Motor neuron (in vitro differentiated cells): ENCODE data around the gene AKT2. TPM values are rescaled to one million over a fixed set of nuclear protein-coding genes. Genes with fewer than 3 reads are reported as not detected.
"Not testable (repeated sequence)": the region's sequence is repeated elsewhere in the genome, so short reads cannot be mapped to it uniquely, and the experiment has no call there.

Experiments
- ATAC-seq, 8 experiments: fragments of 200-7000 bp; cut with Tn5 transposase; replicated peaks in 6 of 8; 2 replicates each; pipeline ENCODE4 v1.8.0; 2021; ENCODE audit warnings: mild to moderate bottlenecking in 8 of 8, moderate library complexity in 8 of 8
- H3K27ac ChIP-seq, 2 donors: fragments of 250-450 bp; sonication (Bioruptor Pico); 2 replicates each; pipeline ENCODE4 v1.9.0; 2021; ENCODE audit warnings: antibody characterized with exemption in 2 of 2, mild to moderate bottlenecking in 2 of 2, moderate library complexity in 1 of 2
- H3K4me1 ChIP-seq, 2 donors: fragments of 250-450 bp; sonication (Bioruptor Pico); replicated peaks in 1 of 2; 2 replicates each; pipeline ENCODE4 v1.6.1; 2021; ENCODE audit warnings: antibody characterized with exemption in 2 of 2, mild to moderate bottlenecking in 2 of 2, moderate library complexity in 1 of 2
- H3K4me3 ChIP-seq, 5 donors: fragments of 250-450 bp; sonication (Bioruptor Pico); 2 replicates each; pipeline ENCODE4 v1.9.0; 2021; ENCODE audit warnings: antibody characterized with exemption in 5 of 5, mild to moderate bottlenecking in 5 of 5, moderate library complexity in 4 of 5
- WGBS, 10 experiments: fragments of 450-650 bp; shearing (Covaris generic); methylation state at CpG; one replicate each; pipeline ENCODE4 v1.0.0; 2022; 5-methylcytosine and 5-hydroxymethylcytosine counted together
- in situ Hi-C, 9 experiments: fragments of 400-800 bp; cut with MboI; loops; one replicate each; pipeline ENCODE4 v1.15.0; 2021; ENCODE audit warnings: low sequenced_read_pairs in 9 of 9, low pct_unique_long_range_greater_than_20kb in 2 of 9; ENCODE audit not compliant: unreplicated experiment in 9 of 9
- total RNA-seq, 8 experiments: library from RNA; unstranded; fragments of 300-600 nt; gene quantifications; 2 replicates each; pipeline versions ENCODE4 v1.2.3 to v1.2.4, GENCODE V29; 2022

AKT2 gene
- total RNA-seq, 8 experiments from 2014 or later: 21.0 to 141 (median 44.0) TPM

GRCh38 chr19:40221858-40222619 is 63.1 kb downstream of the AKT2 start:
- Histone ChIP-seq H3K27ac (no peak overlapping the region), H3K4me3 (no peak overlapping the region), H3K4me1 (peaks cover 2 to 3% of the 10 kb centered on the region in 2 donors)
- in situ Hi-C loops: no loop called here
- 0 to 100% (median 55%) methylated on average over 1 to 20 of the region's 41 CpGs; no CpG with 5 or more reads in 1 of the 10 experiments for WGBS, 10 experiments
- ATAC-seq: peak in 5 of 8 experiments; percentile 5 to 77 (median 66)

DNA sequence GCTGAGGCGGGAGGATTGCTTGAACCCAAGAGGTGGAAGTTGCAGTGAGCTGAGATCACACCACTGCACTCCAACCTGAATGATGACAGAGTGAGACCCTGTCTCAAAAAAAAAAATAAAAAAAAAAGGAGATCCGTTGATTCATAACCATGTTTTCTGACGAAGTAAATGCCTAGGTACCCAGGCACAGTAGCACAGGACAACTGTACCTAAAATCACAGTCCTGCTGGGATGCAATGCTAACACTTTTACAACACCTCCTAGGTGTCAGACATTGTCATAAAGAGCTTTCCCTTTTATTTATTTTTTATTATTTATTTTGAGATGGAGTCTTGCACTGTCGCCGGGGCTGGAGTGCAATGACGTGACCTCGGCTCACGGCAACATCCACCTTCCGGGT is 64.5 kb downstream of the AKT2 start:
- in situ Hi-C loops: no loop called here
- H3K27ac ChIP-seq: no peak overlapping the region
- ATAC-seq: no peak
- 75 to 90% (median 83%) methylated on average over 2 to 8 of the region's 9 CpGs; no CpG with 5 or more reads in 2 of the 10 experiments for WGBS, 10 experiments
- H3K4me1 ChIP-seq: peaks cover 3 to 4% of the 10 kb centered on the region in 2 donors
- H3K4me3 ChIP-seq: no peak overlapping the region

- ATAC-seq: peak; percentile 4 to 82 (median 76)
- Histone ChIP-seq H3K27ac (peak overlapping the region in 1 of 2 donors; percentile 1), H3K4me1 (peaks cover 3 to 4% of the 10 kb centered on the region in 2 donors), H3K4me3 (no peak overlapping the region)
- 0 to 100% (median 20%) methylated on average over 1 to 4 of the region's 8 CpGs; no CpG with 5 or more reads in 4 of the 10 experiments for WGBS, 10 experiments
- in situ Hi-C loops: no loop called here
These were observed 65.3 kb downstream of the AKT2 start for GRCh38 chr19:40219721-40220276.

DNA sequence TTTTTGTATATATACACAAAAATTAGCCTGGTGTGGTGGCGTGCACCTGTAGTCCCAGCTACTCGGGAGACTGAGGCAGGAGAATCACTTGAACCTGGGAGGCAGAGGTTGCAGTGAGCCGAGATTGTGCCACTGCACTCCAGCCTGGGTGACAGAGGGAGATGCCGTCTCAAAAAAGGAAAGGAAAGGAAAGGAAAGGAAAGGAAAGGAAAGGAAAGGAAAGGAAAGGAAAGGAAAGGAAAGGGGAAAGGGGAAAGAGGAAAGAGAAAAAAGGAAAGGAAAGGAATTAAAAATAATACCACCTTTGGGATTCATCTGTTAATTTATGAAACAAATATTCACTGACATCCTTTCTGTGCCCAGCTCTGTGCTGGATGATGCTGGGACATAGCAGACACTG is 66.1 kb downstream of the AKT2 start:
- 42 to 83% (median 64%) methylated on average over 2 of the region's 4 CpGs; no CpG with 5 or more reads in 7 of the 10 experiments for WGBS, 10 experiments
- H3K4me3 ChIP-seq, in situ Hi-C loops: not testable (repeated sequence)

GRCh38 chr19:40217934-40218890 is 66.9 kb downstream of the AKT2 start, which contains the start of gene TTC9B:
Gene TTC9B, minus strand, starts transcription at chr19:40218384. Its CDS starts 3 bp downstream, at chr19:40218381.
- peaks cover 3 to 4% of the 10 kb centered on the region in 2 donors for H3K4me1 ChIP-seq

More for the DNA sequence above, 66.1 kb downstream of the AKT2 start:
- ATAC-seq, H3K4me1 ChIP-seq, H3K27ac ChIP-seq: not testable (repeated sequence)

GRCh38 chr19:40217027-40217810 is 67.9 kb downstream of the AKT2 start:
- WGBS, 10 experiments: 10 to 15% methylated on average over 2 to 9 of the region's 54 CpGs; no CpG with 5 or more reads in 8 of the 10 experiments
- H3K4me1 ChIP-seq: peaks cover 3 to 4% of the 10 kb centered on the region in 2 donors
- in situ Hi-C loops: no loop called here
- H3K4me3 ChIP-seq: peak overlapping the region; percentile 36 to 50 (median 42)
- ATAC-seq: no peak
- H3K27ac ChIP-seq: peak overlapping the region in 1 of 2 donors; percentile 11

More at GRCh38 chr19:40217934-40218890, 66.9 kb downstream of the AKT2 start, which contains the start of gene TTC9B:
- in situ Hi-C loops: no loop called here
- WGBS, 10 experiments: 0 to 20% (median 15%) methylated on average over 1 to 2 of the region's 75 CpGs; no CpG with 5 or more reads in 6 of the 10 experiments
- peak within 1 kb of the TSS; percentile 36 to 50 (median 42) for H3K4me3 ChIP-seq
- peak within 1 kb of the TSS; percentile 11 to 13 for H3K27ac ChIP-seq
- ATAC-seq: peak; percentile 17 to 68 (median 59)

DNA sequence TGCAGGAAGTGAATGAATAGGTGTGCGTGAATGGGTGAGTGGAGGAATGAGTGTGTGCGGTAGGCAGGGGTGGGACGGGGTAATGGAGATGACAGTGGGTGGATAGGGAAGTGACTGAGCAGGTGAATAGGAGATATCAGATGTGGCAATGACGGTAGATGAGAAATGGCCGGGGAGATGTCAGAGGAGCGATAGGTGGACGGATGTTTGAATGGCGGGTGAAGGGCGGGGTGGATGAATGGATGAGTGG is 68.4 kb downstream of the AKT2 start:
- Histone ChIP-seq H3K4me1 (peaks cover 3 to 4% of the 10 kb centered on the region in 2 donors), H3K27ac (no peak overlapping the region), H3K4me3 (no peak overlapping the region)
- ATAC-seq: no peak
- in situ Hi-C loops: no loop called here
- WGBS, 10 experiments: 25 to 90% (median 71%) methylated on average over 2 to 5 of the region's 9 CpGs; no CpG with 5 or more reads in 6 of the 10 experiments

DNA sequence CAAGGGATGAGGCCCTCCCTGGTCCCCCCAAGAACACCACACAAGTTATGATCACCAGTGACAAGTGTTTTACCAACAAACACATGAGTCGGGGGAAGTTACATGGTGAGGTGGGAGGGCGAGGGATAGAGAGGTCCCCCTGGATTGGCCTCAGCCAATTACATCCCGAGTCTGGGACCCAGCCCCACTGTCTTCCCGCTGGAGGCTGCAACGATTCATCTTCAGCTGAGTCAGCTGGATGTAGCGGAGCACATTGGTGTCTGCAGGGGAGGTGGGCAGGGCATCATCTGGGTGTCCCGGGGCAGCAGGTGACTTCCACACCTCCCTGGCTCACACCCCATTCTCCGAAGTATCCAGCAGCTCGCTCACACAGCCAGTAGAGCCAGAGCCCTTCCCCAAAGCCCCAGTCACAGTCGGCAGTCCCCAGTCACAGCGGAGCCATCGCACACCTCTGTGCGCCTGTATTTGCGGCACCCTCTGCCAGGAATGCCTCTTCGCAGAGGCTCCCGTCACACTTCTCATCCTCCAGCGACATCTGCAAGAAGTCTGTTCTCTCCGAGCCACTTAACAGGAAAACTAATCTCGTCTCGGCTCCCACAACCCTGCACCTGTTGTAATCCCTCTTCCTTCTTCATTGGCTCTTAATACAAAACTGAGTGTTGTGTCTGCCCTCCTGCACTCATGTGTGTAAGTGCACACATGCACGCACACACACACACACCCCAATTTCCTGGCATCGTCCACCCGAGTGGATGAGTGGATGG is 69.0 kb downstream of the AKT2 start:
- Histone ChIP-seq H3K27ac (no peak overlapping the region), H3K4me3 (no peak overlapping the region), H3K4me1 (peaks cover 3 to 4% of the 10 kb centered on the region in 2 donors)
- in situ Hi-C loops: no loop called here
- WGBS, 10 experiments: 61 to 100% (median 74%) methylated on average over 1 to 7 of the region's 23 CpGs; no CpG with 5 or more reads in 6 of the 10 experiments
- no peak for ATAC-seq

DNA sequence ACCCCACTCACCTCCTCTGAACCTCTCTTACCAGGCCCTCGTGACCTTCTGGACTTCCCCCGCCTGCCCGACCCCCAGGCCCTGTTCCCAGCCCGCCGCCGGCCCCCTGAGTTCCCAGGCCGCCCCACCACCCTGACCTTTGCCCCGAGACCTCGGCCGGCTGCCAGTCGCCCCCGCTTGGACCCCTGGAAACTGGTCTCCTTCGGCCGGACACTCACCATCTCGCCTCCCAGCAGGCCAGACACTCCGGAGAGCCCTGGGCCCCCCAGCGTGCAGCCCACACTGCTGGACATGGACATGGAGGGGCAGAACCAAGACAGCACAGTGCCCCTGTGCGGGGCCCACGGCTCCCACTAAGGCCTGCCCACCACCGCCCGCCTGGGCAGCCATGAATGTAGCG is 70.2 kb downstream of the AKT2 start:
- H3K4me3 ChIP-seq: no peak overlapping the region
- peaks cover 3 to 4% of the 10 kb centered on the region in 2 donors for H3K4me1 ChIP-seq
- no CpG with 5 or more reads among the region's 22 CpGs for WGBS, 10 experiments
- H3K27ac ChIP-seq: no peak overlapping the region
- no peak for ATAC-seq
- in situ Hi-C loops: no loop called here

DNA sequence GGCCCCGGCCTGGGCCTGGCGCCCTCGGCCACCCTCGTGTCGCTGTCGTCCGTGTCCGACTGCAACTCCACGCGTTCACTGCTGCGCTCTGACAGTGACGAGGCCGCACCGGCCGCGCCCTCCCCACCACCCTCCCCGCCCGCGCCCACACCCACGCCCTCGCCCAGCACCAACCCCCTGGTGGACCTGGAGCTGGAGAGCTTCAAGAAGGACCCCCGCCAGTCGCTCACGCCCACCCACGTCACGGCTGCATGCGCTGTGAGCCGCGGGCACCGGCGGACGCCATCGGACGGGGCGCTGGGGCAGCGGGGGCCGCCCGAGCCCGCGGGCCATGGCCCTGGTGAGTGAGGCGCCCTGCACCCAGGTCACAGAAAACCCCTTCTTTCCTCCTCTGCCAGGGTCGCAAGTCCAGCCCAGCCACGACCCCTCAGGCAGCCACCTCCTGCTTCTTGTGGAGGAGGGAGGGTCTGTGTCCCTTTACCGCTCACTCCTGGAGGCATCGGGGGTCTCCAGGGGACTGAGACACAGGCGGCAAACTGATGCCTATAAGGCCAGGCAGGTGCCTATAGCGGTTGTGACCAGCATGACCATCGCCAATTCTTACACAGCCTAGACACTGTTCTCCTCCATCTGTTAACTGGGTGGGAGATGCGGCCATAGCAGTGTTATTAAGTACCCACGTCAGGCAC is 71.1 kb downstream of the AKT2 start:
- in situ Hi-C loops: no loop called here
- WGBS, 10 experiments: 80 to 100% (median 86%) methylated on average over 1 to 5 of the region's 50 CpGs; no CpG with 5 or more reads in 5 of the 10 experiments
- ATAC-seq: no peak
- no peak overlapping the region for H3K27ac ChIP-seq
- no peak overlapping the region for H3K4me3 ChIP-seq
- peaks cover 3 to 4% of the 10 kb centered on the region in 2 donors for H3K4me1 ChIP-seq

- WGBS, 10 experiments: 80 to 89% (median 88%) methylated on average over 1 to 11 of the region's 53 CpGs; no CpG with 5 or more reads in 7 of the 10 experiments
- no peak for ATAC-seq
- H3K4me1 ChIP-seq: peaks cover 3 to 4% of the 10 kb centered on the region in 2 donors
- in situ Hi-C loops: no loop called here
- no peak overlapping the region for H3K4me3 ChIP-seq
- no peak overlapping the region for H3K27ac ChIP-seq
These were observed 71.8 kb downstream of the AKT2 start for GRCh38 chr19:40213251-40213829.
